ENCODE measurements around the gene TMEM184A.

The TMEM184A gene

GRCh38 chr7:1493129-1493528 is 62.9 kb downstream of the TMEM184A start:
- H4K8ac ChIP-seq (ENCODE audit: low read depth, low read length): no peak overlapping the region
- H3K18ac ChIP-seq (ENCODE audit: low read length): no peak overlapping the region
- H2AK5ac ChIP-seq (ENCODE audit: low read length): no peak overlapping the region
- H2BK5ac ChIP-seq (ENCODE audit: low read length): no peak overlapping the region
- no peaks in the 10 kb centered on the region for H3K27me3 ChIP-seq (ENCODE audit: insufficient read depth, low read length, poor library complexity)
- peaks cover 5% of the 10 kb centered on the region for H3K36me3 ChIP-seq (ENCODE audit: control insufficient read depth, insufficient read depth, low read length)
- no peak overlapping the region for H2BK15ac ChIP-seq (replicated peaks; ENCODE audit: low read depth)
- no peak overlapping the region for H3K9ac ChIP-seq (ENCODE audit: low read length)
- H3K4me2 ChIP-seq (ENCODE audit: low read length): no peak overlapping the region
- H4K5ac ChIP-seq (ENCODE audit: low read length): no peak overlapping the region
- H2BK120ac ChIP-seq (ENCODE audit: low read depth, low read length): no peak overlapping the region
- no peak overlapping the region for H3K27ac ChIP-seq (ENCODE audit: low read depth, low read length)
- no peaks in the 10 kb centered on the region for H3K4me1 ChIP-seq (ENCODE audit: control insufficient read depth, low read depth, low read length)
- H3K79me2 ChIP-seq (ENCODE audit: control insufficient read depth, insufficient read depth, low read length): no peaks in the 10 kb centered on the region
- no peaks in the 10 kb centered on the region for H3K79me1 ChIP-seq (ENCODE audit: low read length)
- no peak overlapping the region for H3K4me3 ChIP-seq (ENCODE audit: low read length)
- no peak overlapping the region for H3K56ac ChIP-seq (ENCODE audit: low read length)
- H3K4ac ChIP-seq (ENCODE audit: low read depth, low read length): no peak overlapping the region
- DNase-seq: no peak
- no peak overlapping the region for H3K23ac ChIP-seq (ENCODE audit: low read length)
- WGBS (ENCODE audit: extremely low coverage, insufficient coverage, low lambda C conversion rate): no CpG with 5 or more reads among the region's 20 CpGs

GRCh38 chr7:1492640-1493039 is 63.4 kb downstream of the TMEM184A start:
- peaks cover 5% of the 10 kb centered on the region for H3K36me3 ChIP-seq (ENCODE audit: control insufficient read depth, insufficient read depth, low read length)
- no peak overlapping the region for H2BK120ac ChIP-seq (ENCODE audit: low read depth, low read length)
- DNase-seq: no peak
- no peak overlapping the region for H4K8ac ChIP-seq (ENCODE audit: low read depth, low read length)
- H3K23ac ChIP-seq (ENCODE audit: low read length): no peak overlapping the region
- no peak overlapping the region for H3K4me3 ChIP-seq (ENCODE audit: low read length)
- H3K79me1 ChIP-seq (ENCODE audit: low read length): no peaks in the 10 kb centered on the region
- no peak overlapping the region for H3K9ac ChIP-seq (ENCODE audit: low read length)
- no peak overlapping the region for H2BK15ac ChIP-seq (replicated peaks; ENCODE audit: low read depth)
- H3K27ac ChIP-seq (ENCODE audit: low read depth, low read length): no peak overlapping the region
- H2BK5ac ChIP-seq (ENCODE audit: low read length): no peak overlapping the region
- H3K4me1 ChIP-seq (ENCODE audit: control insufficient read depth, low read depth, low read length): no peaks in the 10 kb centered on the region
- H3K4me2 ChIP-seq (ENCODE audit: low read length): no peak overlapping the region
- no peaks in the 10 kb centered on the region for H3K27me3 ChIP-seq (ENCODE audit: insufficient read depth, low read length, poor library complexity)
- no peak overlapping the region for H2AK5ac ChIP-seq (ENCODE audit: low read length)
- no peaks in the 10 kb centered on the region for H3K79me2 ChIP-seq (ENCODE audit: control insufficient read depth, insufficient read depth, low read length)
- WGBS (ENCODE audit: extremely low coverage, insufficient coverage, low lambda C conversion rate): no CpG with 5 or more reads among the region's 33 CpGs
- H3K4ac ChIP-seq (ENCODE audit: low read depth, low read length): no peak overlapping the region
- H3K18ac ChIP-seq (ENCODE audit: low read length): no peak overlapping the region
- H4K5ac ChIP-seq (ENCODE audit: low read length): no peak overlapping the region
- no peak overlapping the region for H3K56ac ChIP-seq (ENCODE audit: low read length)
